SK-N-MC (cell line): ENCODE data around the gene KRTAP10-8.
A peak's percentile ranks its signal among the peaks of the same experiment; 100 is the strongest.
"Not testable (repeated sequence)": the region's sequence is repeated elsewhere in the genome, so short reads cannot be mapped to it uniquely, and the experiment has no call there.

Experiments
- DNase-seq: peaks from one replicate; pipeline ENCODE4 v3.0.0-alpha.2; 2011; ENCODE audit warnings: low read depth, low spot score
- H3K27ac ChIP-seq: fragments of 200-600 bp; sonication (generic); 2 replicates; pipeline ENCODE4 v1.5.1; 2016; ENCODE audit warnings: mixed run types
- H3K36me3 ChIP-seq: fragments of 200-600 bp; sonication (generic); 2 replicates; pipeline ENCODE4 v1.6.1; 2017; ENCODE audit warnings: antibody characterized with exemption, low read length, mixed read lengths; ENCODE audit not compliant: insufficient read depth
- H3K4me3 ChIP-seq: fragments of 200-600 bp; sonication (generic); 2 replicates; pipeline ENCODE4 v1.5.1; 2016
- H3K9ac ChIP-seq: fragments of 200-600 bp; sonication (generic); 2 replicates; pipeline ENCODE4 v1.8.0; 2017; ENCODE audit warnings: mixed run types, mixed read lengths; ENCODE audit not compliant: insufficient read length
- H3K9me3 ChIP-seq: fragments of 200-600 bp; sonication (generic); 2 replicates; pipeline ENCODE4 v1.6.1; 2017; ENCODE audit warnings: low read depth, mild to moderate bottlenecking, antibody characterized with exemption, low read length, moderate library complexity, mixed read lengths
- EZH2 ChIP-seq: fragments of 200-600 bp; sonication (generic); IDR thresholded peaks from one replicate; pipeline ENCODE4 v1.6.1; 2017; ENCODE audit warnings: antibody characterized with exemption
- FOXP2 ChIP-seq: optimal IDR thresholded peaks from 2 replicates; pipeline ENCODE3; 2011; ENCODE audit warnings: mild to moderate bottlenecking, moderate library complexity; ENCODE audit not compliant: insufficient read depth; ENCODE audit errors: extremely low read length, control extremely low read depth
- POLR2AphosphoS5 ChIP-seq: IDR thresholded peaks from 2 replicates; pipeline ENCODE4 v1.6.1; 2012; ENCODE audit warnings: mild to moderate bottlenecking, low read depth, low read length, borderline replicate concordance

Gene KRTAP10-8

GRCh38 chr21:44640761-44641160 lies 28.9 kb downstream of the KRTAP10-8 start:
- Histone ChIP-seq H3K27ac (no peak overlapping the region), H3K9ac (no peak overlapping the region), H3K4me3 (no peak overlapping the region), H3K9me3 (peaks cover 6% of the 10 kb centered on the region; the same call in 1 of the 2 replicates), H3K36me3 (peaks cover 10% of the 10 kb centered on the region)
- no peak for TF ChIP-seq FOXP2
- TF ChIP-seq EZH2 = no peak
- TF ChIP-seq POLR2AphosphoS5 = no peak
- no peak for DNase-seq

GRCh38 chr21:44643741-44644310 lies 31.9 kb downstream of the KRTAP10-8 start:
- Histone ChIP-seq H3K9me3 (peaks cover 6% of the 10 kb centered on the region; the same call in 1 of the 2 replicates), H3K36me3 (peaks cover 10% of the 10 kb centered on the region), H3K9ac (no peak overlapping the region), H3K4me3 (no peak overlapping the region), H3K27ac (no peak overlapping the region)
- TF ChIP-seq POLR2AphosphoS5 (no peak), EZH2 (no peak), FOXP2 (no peak)
- DNase-seq = no peak

GRCh38 chr21:44644878-44645277 lies 33.0 kb downstream of the KRTAP10-8 start:
- no peak for DNase-seq
- Histone ChIP-seq H3K9me3 (peaks cover 6% of the 10 kb centered on the region; the same call in 1 of the 2 replicates), H3K27ac (no peak overlapping the region), H3K9ac (no peak overlapping the region), H3K36me3 (peaks cover 10% of the 10 kb centered on the region), H3K4me3 (no peak overlapping the region)
- TF ChIP-seq FOXP2 (no peak), EZH2 (no peak), POLR2AphosphoS5 (no peak)

GRCh38 chr21:44646366-44647221 lies 34.7 kb downstream of the KRTAP10-8 start, which contains the start of gene KRTAP10-11:
Gene KRTAP10-11, plus strand, starts transcription at chr21:44646414. Its CDS starts 45 bp downstream, at chr21:44646459.
- H3K9me3 ChIP-seq, H3K36me3 ChIP-seq, H3K9ac ChIP-seq, H3K4me3 ChIP-seq, DNase-seq: not testable (repeated sequence)
- H3K27ac ChIP-seq = peak within 1 kb of the TSS; percentile 64; the same call in 1 of the 2 replicates

- Histone ChIP-seq H3K4me3 (no peak overlapping the region), H3K9me3 (peaks cover 6% of the 10 kb centered on the region; the same call in 1 of the 2 replicates), H3K36me3 (peaks cover 10% of the 10 kb centered on the region), H3K9ac (no peak overlapping the region), H3K27ac (peak overlapping the region; percentile 64; the same call in 1 of the 2 replicates)
- TF ChIP-seq FOXP2 (no peak), POLR2AphosphoS5 (no peak), EZH2 (no peak)
- DNase-seq = no peak
Observed at GRCh38 chr21:44647222-44647552, 35.3 kb downstream of the KRTAP10-8 start.

- H3K9me3 ChIP-seq = peaks cover 6% of the 10 kb centered on the region; the same call in 1 of the 2 replicates
- DNase-seq = no peak
- H3K9ac ChIP-seq = no peak overlapping the region
- TF ChIP-seq FOXP2 (no peak), EZH2 (no peak), POLR2AphosphoS5 (no peak)
- H3K27ac ChIP-seq = no peak overlapping the region
- H3K4me3 ChIP-seq = no peak overlapping the region
- peaks cover 10% of the 10 kb centered on the region for H3K36me3 ChIP-seq
Observed at GRCh38 chr21:44648557-44649311, 36.9 kb downstream of the KRTAP10-8 start.

GRCh38 chr21:44649521-44650100 lies 37.7 kb downstream of the KRTAP10-8 start:
- Histone ChIP-seq H3K4me3 (no peak overlapping the region), H3K9ac (no peak overlapping the region), H3K36me3 (peaks cover 3% of the 10 kb centered on the region), H3K27ac (no peak overlapping the region), H3K9me3 (peaks cover 2% of the 10 kb centered on the region; the same call in 1 of the 2 replicates)
- no peak for DNase-seq
- TF ChIP-seq POLR2AphosphoS5 (no peak), EZH2 (no peak)

GRCh38 chr21:44650265-44650972 lies 38.5 kb downstream of the KRTAP10-8 start:
- Histone ChIP-seq H3K9me3 (no peaks in the 10 kb centered on the region; the same call in 1 of the 2 replicates), H3K4me3 (no peak overlapping the region), H3K36me3 (no peaks in the 10 kb centered on the region; the same call in 1 of the 2 replicates), H3K9ac (no peak overlapping the region), H3K27ac (no peak overlapping the region)
- TF ChIP-seq EZH2 (no peak), FOXP2 (no peak), POLR2AphosphoS5 (no peak)
- no peak for DNase-seq
